ENCODE data around the gene COX8A.

COX8A gene

GRCh38 chr11:64022125-64022784 is 47.8 kb downstream of the COX8A start:
- DNase-seq, result no peak

- DNase-seq, result no peak
Observed at GRCh38 chr11:64023712-64024710, 49.6 kb downstream of the COX8A start.

GRCh38 chr11:64025205-64025604 is 50.8 kb downstream of the COX8A start:
- no peak for DNase-seq
